ENCODE measurements around the gene CCDC51. TPM values are rescaled to one million over a fixed set of nuclear protein-coding genes. Genes with fewer than 3 reads are reported as not detected.

Gene CCDC51
- total and polyA plus RNA-seq, 2 of the 13 experiments (the other 11 are each of a cell fraction or from before 2014, with no cell fraction given), result 18.1 to 29.4 TPM

DNA sequence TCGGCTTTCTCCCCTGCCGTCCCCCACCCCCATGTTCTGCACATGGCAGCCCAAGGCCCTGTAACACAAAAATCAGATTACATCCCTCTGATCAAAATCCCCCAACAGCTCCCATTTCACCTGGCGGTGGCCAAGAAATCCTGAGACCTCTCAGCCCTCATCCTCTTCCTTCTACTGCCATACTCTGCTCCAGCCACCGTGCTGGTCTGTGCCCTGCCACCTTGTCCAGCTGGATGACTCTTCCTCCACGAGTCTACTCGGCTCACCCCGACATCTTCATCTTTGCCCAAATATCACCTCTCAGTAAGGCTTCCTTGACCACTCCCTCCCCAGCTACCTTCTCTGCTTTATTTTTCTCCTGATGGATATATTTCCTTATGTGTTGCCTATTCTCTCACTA lies 3.1 kb downstream of the CCDC51 start:
- Histone ChIP-seq H3K79me2 (ENCODE audit: insufficient read depth, low read length) (peaks cover 27% of the 10 kb centered on the region), H4K20me1 (ENCODE audit: insufficient read depth, low read length) (peaks cover 6% of the 10 kb centered on the region), H3K4me1 (ENCODE audit: insufficient read depth, low read length) (peaks cover 72% of the 10 kb centered on the region), H3K4me3 (replicated peaks in 1 of 3; ENCODE audit: insufficient read depth in 1 of 3, low read depth in 2 of 3, low read length in 3 of 3) (no peak overlapping the region), H3K36me3 (replicated peaks in 1 of 2; ENCODE audit: control insufficient read depth in 1 of 2, insufficient read depth in 2 of 2, low read length in 2 of 2) (peaks cover 1 to 8% of the 10 kb centered on the region in 2 experiments; a peak in 3 of 5 replicates), H3K27me3 (ENCODE audit: control insufficient read depth in 1 of 2, insufficient read depth in 2 of 2, low read length in 2 of 2) (no peaks in the 10 kb centered on the region; a peak in 1 of 5 replicates), H3K9ac (ENCODE audit: insufficient read depth, low read depth, low read length) (no peak overlapping the region), H2AFZ (ENCODE audit: low read length) (no peak overlapping the region), H3K27ac (ENCODE audit: extremely low read length, insufficient read depth, low read length) (no peak overlapping the region), H3K4me2 (ENCODE audit: low read depth, low read length) (no peak overlapping the region), H3K9me3 (ENCODE audit: low read length) (no peaks in the 10 kb centered on the region)
- no peak for TF ChIP-seq MYPOP (CRISPR knock-in tag; IDR thresholded peaks at IDR 0.05)
- no peak for TF ChIP-seq ARID5B (CRISPR knock-in tag; IDR thresholded peaks at IDR 0.05)
- TF ChIP-seq ZNF235 (CRISPR knock-in tag; IDR thresholded peaks at IDR 0.05; ENCODE audit: borderline replicate concordance), result no peak
- intact Hi-C loops (cut with micrococcal nuclease; ENCODE audit: unreplicated experiment), result loop anchor here (1.0 to 2.0 kb wide), 3 partner anchors 36 to 204 kb away; no protein-coding TSS in a partner anchor
- DNase-seq (ENCODE audit: low spot score) (no peak), ATAC-seq (no peak), FAIRE-seq (no peak)
- in situ Hi-C loops (cut with HindIII; ENCODE audit: extremely low pct_ligation_motif_present, low pct_unique_long_range_greater_than_20kb), result loop anchor here (5.0 kb wide), 3 partner anchors 35 to 205 kb away; no protein-coding TSS in a partner anchor
- no TSS peak for BruUV-seq (replicated peaks)
- CTCF ChIA-PET (ENCODE audit: low intra/inter-chr PET ratio, low total read pairs), result interaction anchor here (0.8 to 5.7 kb wide), 6 partner anchors 14 to 164 kb away, joined by 4 to 117 read pairs (median 20); no protein-coding TSS in a partner anchor
- 86% methylated on average over 7 of the region's 7 CpGs for WGBS (ENCODE audit: low lambda C conversion rate)
- POLR2A ChIA-PET, result interaction anchor here (1.0 to 2.7 kb wide), 10 partner anchors 8 to 196 kb away, joined by 4 to 59 read pairs (median 10); partner anchors contain the start of genes ATRIP and ZNF589

Data from HepG2 (cell line).